ENCODE data around the gene ASPHD2.

The ASPHD2 gene

GRCh38 chr22:26391091-26391490 lies 38.0 kb upstream of the ASPHD2 start:
- no peak for DNase-seq (ENCODE audit: low read depth)
- TF ChIP-seq CTCF (IDR thresholded peaks at IDR 0.05; ENCODE audit: insufficient read depth, low read depth, low read length, missing control alignments), result no peak
- no peak overlapping the region for H3K4me3 ChIP-seq (ENCODE audit: low read depth, low read length)

GRCh38 chr22:26391623-26392022 lies 37.4 kb upstream of the ASPHD2 start:
- H3K4me3 ChIP-seq (ENCODE audit: low read depth, low read length), result no peak overlapping the region
- DNase-seq (ENCODE audit: low read depth), result no peak
- no peak for TF ChIP-seq CTCF (IDR thresholded peaks at IDR 0.05; ENCODE audit: insufficient read depth, low read depth, low read length, missing control alignments)

GRCh38 chr22:26393929-26394328 lies 35.1 kb upstream of the ASPHD2 start:
- no peak for DNase-seq (ENCODE audit: low read depth)
- peak; percentile 18 for TF ChIP-seq CTCF (IDR thresholded peaks at IDR 0.05; ENCODE audit: insufficient read depth, low read depth, low read length, missing control alignments)
- no peak overlapping the region for H3K4me3 ChIP-seq (ENCODE audit: low read depth, low read length)

- no peak for TF ChIP-seq CTCF (IDR thresholded peaks at IDR 0.05; ENCODE audit: insufficient read depth, low read depth, low read length, missing control alignments)
- H3K4me3 ChIP-seq (ENCODE audit: low read depth, low read length), result no peak overlapping the region
- no peak for DNase-seq (ENCODE audit: low read depth)
These were observed 34.3 kb upstream of the ASPHD2 start for GRCh38 chr22:26394777-26395176.

- DNase-seq (ENCODE audit: low read depth), result no peak
- TF ChIP-seq CTCF (IDR thresholded peaks at IDR 0.05; ENCODE audit: insufficient read depth, low read depth, low read length, missing control alignments), result no peak
- no peak overlapping the region for H3K4me3 ChIP-seq (ENCODE audit: low read depth, low read length)
These were observed 33.1 kb upstream of the ASPHD2 start for GRCh38 chr22:26395926-26396325.

GRCh38 chr22:26398741-26399153 lies 30.3 kb upstream of the ASPHD2 start:
- H3K4me3 ChIP-seq (ENCODE audit: low read depth, low read length), result no peak overlapping the region
- peak; percentile 72 for DNase-seq (ENCODE audit: low read depth)
- TF ChIP-seq CTCF (IDR thresholded peaks at IDR 0.05; ENCODE audit: insufficient read depth, low read depth, low read length, missing control alignments), result peak; percentile 64

- TF ChIP-seq CTCF (IDR thresholded peaks at IDR 0.05; ENCODE audit: insufficient read depth, low read depth, low read length, missing control alignments), result no peak
- H3K4me3 ChIP-seq (ENCODE audit: low read depth, low read length), result no peak overlapping the region
- no peak for DNase-seq (ENCODE audit: low read depth)
These were observed 29.8 kb upstream of the ASPHD2 start for GRCh38 chr22:26399289-26399688.

Data from GM12865 (cell line).